ENCODE measurements around the gene SH2D3A. TPM values are rescaled to one million over a fixed set of nuclear protein-coding genes. Genes with fewer than 3 reads are reported as not detected.
"Not testable (repeated sequence)": the region's sequence is repeated elsewhere in the genome, so short reads cannot be mapped to it uniquely, and the experiment has no call there.

Gene SH2D3A
- total and polyA plus RNA-seq, 10 donors, result 7.5 to 17.1 (median 10.2) TPM

DNA sequence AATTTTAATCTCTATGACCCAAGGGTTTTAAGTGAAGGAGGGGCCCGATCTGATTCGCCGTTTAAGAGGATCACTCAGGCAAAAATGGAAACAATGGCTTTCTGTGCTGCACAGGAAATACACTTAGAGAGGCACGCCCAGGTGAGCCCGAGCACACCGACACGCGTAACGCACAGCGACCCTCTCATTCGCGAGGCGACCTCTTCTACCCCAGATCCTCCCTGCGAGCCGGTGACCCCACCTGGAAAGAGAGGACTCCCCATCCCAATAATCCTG lies 216 bp downstream of the SH2D3A start:
- no peak for DNase-seq
- H3K4me1 ChIP-seq, result peaks cover 6 to 57% (median 37%) of the 10 kb centered on the region in 6 donors
- 0 to 2% (median 1%) methylated on average over 13 to 15 of the region's 15 CpGs for WGBS, 5 donors
- H3K9me3 ChIP-seq, result no peaks in the 10 kb centered on the region
- H3K36me3 ChIP-seq, result peaks cover 0 to 11% (median 0%) of the 10 kb centered on the region in 6 donors
- intact Hi-C loops (cut with DNase I; ENCODE audit: low total_unique reads), result no loop called here
- peak overlapping the region; percentile 45 to 78 (median 54) for H3K4me3 ChIP-seq
- peak overlapping the region; percentile 58 to 93 (median 86) for H3K27ac ChIP-seq
- H3K27me3 ChIP-seq (replicated peaks in 1 of 7), result peaks cover 0 to 31% (median 0%) of the 10 kb centered on the region in 7 donors
- TF ChIP-seq POLR2AphosphoS5 (IDR thresholded peaks at IDR 0.05), result no peak
- TF ChIP-seq POLR2A (IDR thresholded peaks at IDR 0.05), result no peak
- no peak for TF ChIP-seq CTCF (IDR thresholded peaks at IDR 0.05 in 8 of 11, conservative IDR thresholded peaks at IDR 0.05 in 3 of 11)

- 51 to 62% (median 54%) methylated on average over 16 of the region's 16 CpGs for WGBS, 5 donors
- no peak for DNase-seq
These were observed 716 bp downstream of the SH2D3A start for GRCh38 chr19:6766357-6767080.

GRCh38 chr19:6765738-6766356 lies 1.4 kb downstream of the SH2D3A start:
- Histone ChIP-seq H3K9me3 (peaks cover 0 to 4% (median 0%) of the 10 kb centered on the region in 8 donors), H3K4me1 (peaks cover 6 to 48% (median 33%) of the 10 kb centered on the region in 6 donors), H3K27me3 (replicated peaks in 1 of 7) (peaks cover 0 to 31% (median 0%) of the 10 kb centered on the region in 7 donors), H3K27ac (peak overlapping the region in 5 of 8 donors; percentile 76 to 93 (median 90)), H3K4me3 (peak overlapping the region in 3 of 8 donors; percentile 54 to 78 (median 55)), H3K36me3 (peaks cover 0 to 17% (median 0%) of the 10 kb centered on the region in 6 donors)
- 44 to 88% (median 50%) methylated on average over 4 to 8 of the region's 8 CpGs for WGBS, 5 donors
- intact Hi-C loops (cut with DNase I; ENCODE audit: low total_unique reads), result no loop called here
- TF ChIP-seq POLR2AphosphoS5 (IDR thresholded peaks at IDR 0.05) (no peak), POLR2A (IDR thresholded peaks at IDR 0.05) (no peak), CTCF (IDR thresholded peaks at IDR 0.05 in 8 of 11, conservative IDR thresholded peaks at IDR 0.05 in 3 of 11) (no peak)
- peak; percentile 72 for DNase-seq

More at GRCh38 chr19:6766357-6767080, 716 bp downstream of the SH2D3A start:
- peaks cover 6 to 52% (median 34%) of the 10 kb centered on the region in 6 donors for H3K4me1 ChIP-seq
- peaks cover 0 to 31% (median 0%) of the 10 kb centered on the region in 7 donors for H3K27me3 ChIP-seq (replicated peaks in 1 of 7)
- peak overlapping the region; percentile 45 to 78 (median 54) for H3K4me3 ChIP-seq
- H3K27ac ChIP-seq, result peak overlapping the region; percentile 58 to 93 (median 86)
- H3K9me3 ChIP-seq, result no peaks in the 10 kb centered on the region
- intact Hi-C loops (cut with DNase I; ENCODE audit: low total_unique reads), result no loop called here
- H3K36me3 ChIP-seq, result peaks cover 0 to 12% (median 0%) of the 10 kb centered on the region in 6 donors
- no peak for TF ChIP-seq CTCF (IDR thresholded peaks at IDR 0.05 in 8 of 11, conservative IDR thresholded peaks at IDR 0.05 in 3 of 11)
- no peak for TF ChIP-seq POLR2AphosphoS5 (IDR thresholded peaks at IDR 0.05)
- no peak for TF ChIP-seq POLR2A (IDR thresholded peaks at IDR 0.05)

- H3K4me1 ChIP-seq, result peaks cover 6 to 27% (median 18%) of the 10 kb centered on the region in 6 donors
- intact Hi-C loops (cut with DNase I; ENCODE audit: low total_unique reads); H3K9me3 ChIP-seq; H3K27ac ChIP-seq; H3K4me3 ChIP-seq; DNase-seq: not testable (repeated sequence)
- 80 to 90% (median 87%) methylated on average over 8 of the region's 8 CpGs for WGBS, 5 donors
- peaks cover 0 to 43% (median 1%) of the 10 kb centered on the region in 6 donors for H3K36me3 ChIP-seq
- H3K27me3 ChIP-seq (replicated peaks in 1 of 7), result peaks cover 0 to 24% (median 0%) of the 10 kb centered on the region in 7 donors
These were observed 4.9 kb downstream of the SH2D3A start for GRCh38 chr19:6762253-6762797.

All from spleen (tissue), 11 donors.